ENCODE data around the gene COX14. TPM values are rescaled to one million over a fixed set of nuclear protein-coding genes. Genes with fewer than 3 reads are reported as not detected.
A peak's percentile ranks its signal among the peaks of the same experiment; 100 is the strongest.

COX14 gene
- polyA plus RNA-seq, 1 donor (not counting 4 experiments of a cell fraction or from before 2014, with no cell fraction given) = 96.6 TPM

DNA sequence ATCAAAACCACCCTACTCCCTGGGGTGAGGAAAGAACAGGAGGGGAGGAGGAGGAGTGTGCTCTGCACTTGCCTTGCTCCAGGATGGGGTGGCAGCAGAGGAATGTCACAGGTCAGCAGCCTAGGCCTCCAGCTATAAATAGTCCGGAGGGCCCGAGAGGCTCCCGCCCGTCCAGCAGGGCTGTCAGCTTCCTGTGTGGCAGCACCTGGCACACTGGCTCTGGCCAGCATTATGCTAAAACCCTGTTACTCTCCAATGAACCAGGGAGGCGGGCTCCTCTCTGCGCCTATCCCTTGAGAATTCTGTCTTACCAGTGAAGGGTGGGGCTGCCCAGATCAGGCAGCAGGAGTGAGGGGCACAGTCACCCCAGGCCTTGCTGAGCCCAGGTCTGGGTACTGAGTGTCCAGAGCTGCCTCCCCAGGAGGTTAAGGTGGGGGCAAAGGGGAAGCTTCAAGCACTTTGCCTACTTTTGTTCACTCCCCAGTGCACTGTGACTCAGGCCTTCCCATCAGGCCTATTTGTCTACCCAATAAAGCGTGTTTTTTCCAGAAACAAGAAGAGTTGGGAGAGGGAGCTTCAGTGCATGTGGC lies 1.2 kb upstream of the COX14 start:
- H3K27ac ChIP-seq (ENCODE audit: control insufficient read depth, insufficient read depth, low read length) = no peak overlapping the region
- H4K20me1 ChIP-seq (ENCODE audit: control insufficient read depth, extremely low read depth, insufficient read depth, low read length) = no peaks in the 10 kb centered on the region
- peak overlapping the region; percentile 86 for H2AFZ ChIP-seq (ENCODE audit: control insufficient read depth, low read length)
- peak overlapping the region in 1 of 3 experiments; percentile 51 for H3K4me3 ChIP-seq (ENCODE audit: control insufficient read depth in 2 of 3, extremely low read depth in 1 of 3, insufficient read depth in 2 of 3, low read depth in 1 of 3, low read length in 3 of 3)
- dilution Hi-C loops (cut with MboI; ENCODE audit: extremely low pct_ligation_motif_present, low sequenced_read_pairs) = no loop called here
- no peak for FAIRE-seq
- no peak for DNase-seq (ENCODE audit: low read depth, low spot score)
- no peaks in the 10 kb centered on the region for H3K27me3 ChIP-seq (ENCODE audit: control insufficient read depth, extremely low read depth, insufficient read depth, low read length)
- H3K36me3 ChIP-seq (ENCODE audit: control insufficient read depth in 2 of 2, extremely low read depth in 1 of 2, insufficient read depth in 2 of 2, low read length in 2 of 2) = no peaks in the 10 kb centered on the region
- H3K9ac ChIP-seq (ENCODE audit: control insufficient read depth, extremely low read depth, insufficient read depth, low read length) = no peak overlapping the region
- no peak for TF ChIP-seq EZH2 (IDR thresholded peaks at IDR 0.05; ENCODE audit: low read length)
- TF ChIP-seq, protein P1, sequence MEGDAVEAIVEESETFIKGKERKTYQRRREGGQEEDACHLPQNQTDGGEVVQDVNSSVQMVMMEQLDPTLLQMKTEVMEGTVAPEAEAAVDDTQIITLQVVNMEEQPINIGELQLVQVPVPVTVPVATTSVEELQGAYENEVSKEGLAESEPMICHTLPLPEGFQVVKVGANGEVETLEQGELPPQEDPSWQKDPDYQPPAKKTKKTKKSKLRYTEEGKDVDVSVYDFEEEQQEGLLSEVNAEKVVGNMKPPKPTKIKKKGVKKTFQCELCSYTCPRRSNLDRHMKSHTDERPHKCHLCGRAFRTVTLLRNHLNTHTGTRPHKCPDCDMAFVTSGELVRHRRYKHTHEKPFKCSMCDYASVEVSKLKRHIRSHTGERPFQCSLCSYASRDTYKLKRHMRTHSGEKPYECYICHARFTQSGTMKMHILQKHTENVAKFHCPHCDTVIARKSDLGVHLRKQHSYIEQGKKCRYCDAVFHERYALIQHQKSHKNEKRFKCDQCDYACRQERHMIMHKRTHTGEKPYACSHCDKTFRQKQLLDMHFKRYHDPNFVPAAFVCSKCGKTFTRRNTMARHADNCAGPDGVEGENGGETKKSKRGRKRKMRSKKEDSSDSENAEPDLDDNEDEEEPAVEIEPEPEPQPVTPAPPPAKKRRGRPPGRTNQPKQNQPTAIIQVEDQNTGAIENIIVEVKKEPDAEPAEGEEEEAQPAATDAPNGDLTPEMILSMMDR (optimal IDR thresholded peaks at IDR 0.05 in 1 of 3, IDR thresholded peaks at IDR 0.05 in 1 of 3, conservative IDR thresholded peaks at IDR 0.05 in 1 of 3; ENCODE audit: extremely low read depth in 1 of 3, insufficient read depth in 2 of 3, low read length in 3 of 3) = no peak
- H3K4me1 ChIP-seq (ENCODE audit: control insufficient read depth, extremely low read depth, insufficient read depth, low read length) = peaks cover 20% of the 10 kb centered on the region
- no peaks in the 10 kb centered on the region for H3K9me1 ChIP-seq (ENCODE audit: control insufficient read depth, extremely low read depth, insufficient read depth, low read length)
- H3K4me2 ChIP-seq (ENCODE audit: control insufficient read depth, extremely low read depth, insufficient read depth, low read depth, low read length) = peak overlapping the region; percentile 58
- peaks cover 28% of the 10 kb centered on the region for H3K79me2 ChIP-seq (ENCODE audit: control insufficient read depth, insufficient read depth, low read length)
- H3K9me3 ChIP-seq (ENCODE audit: control insufficient read depth, low read depth, low read length) = no peaks in the 10 kb centered on the region

- Histone ChIP-seq H3K27ac (ENCODE audit: control insufficient read depth, insufficient read depth, low read length) (peak overlapping the region; percentile 26), H3K9me1 (ENCODE audit: control insufficient read depth, extremely low read depth, insufficient read depth, low read length) (no peaks in the 10 kb centered on the region), H3K4me3 (ENCODE audit: control insufficient read depth in 2 of 3, extremely low read depth in 1 of 3, insufficient read depth in 2 of 3, low read depth in 1 of 3, low read length in 3 of 3) (peak overlapping the region in 2 of 3 experiments; percentile 40 to 51), H2AFZ (ENCODE audit: control insufficient read depth, low read length) (peak overlapping the region; percentile 86), H3K4me1 (ENCODE audit: control insufficient read depth, extremely low read depth, insufficient read depth, low read length) (peaks cover 20% of the 10 kb centered on the region), H4K20me1 (ENCODE audit: control insufficient read depth, extremely low read depth, insufficient read depth, low read length) (no peaks in the 10 kb centered on the region), H3K36me3 (ENCODE audit: control insufficient read depth in 2 of 2, extremely low read depth in 1 of 2, insufficient read depth in 2 of 2, low read length in 2 of 2) (peaks cover 0 to under 1% of the 10 kb centered on the region in 2 experiments), H3K9me3 (ENCODE audit: control insufficient read depth, low read depth, low read length) (no peaks in the 10 kb centered on the region), H3K27me3 (ENCODE audit: control insufficient read depth, extremely low read depth, insufficient read depth, low read length) (no peaks in the 10 kb centered on the region), H3K4me2 (ENCODE audit: control insufficient read depth, extremely low read depth, insufficient read depth, low read depth, low read length) (peak overlapping the region; percentile 58), H3K79me2 (ENCODE audit: control insufficient read depth, insufficient read depth, low read length) (peaks cover 32% of the 10 kb centered on the region), H3K9ac (ENCODE audit: control insufficient read depth, extremely low read depth, insufficient read depth, low read length) (peak overlapping the region; percentile 9)
- TF ChIP-seq EZH2 (IDR thresholded peaks at IDR 0.05; ENCODE audit: low read length) = no peak
- TF ChIP-seq, protein P1 (optimal IDR thresholded peaks at IDR 0.05 in 1 of 3, IDR thresholded peaks at IDR 0.05 in 1 of 3, conservative IDR thresholded peaks at IDR 0.05 in 1 of 3; ENCODE audit: extremely low read depth in 1 of 3, insufficient read depth in 2 of 3, low read length in 3 of 3) = no peak
- DNase-seq (ENCODE audit: low read depth, low spot score) (no peak), FAIRE-seq (no peak)
- dilution Hi-C loops (cut with MboI; ENCODE audit: extremely low pct_ligation_motif_present, low sequenced_read_pairs) = no loop called here
Measured at GRCh38 chr12:50111395-50111692, 692 bp upstream of the COX14 start.
